HG03575 (cell line): ENCODE measurements around the gene ADGRV1.
"Not testable (repeated sequence)": the region's sequence is repeated elsewhere in the genome, so short reads cannot be mapped to it uniquely, and the experiment has no call there.

Experiments
- ATAC-seq: cut with Tn5 transposase; IDR thresholded peaks from one replicate; pipeline ENCODE4 v1.9.1; 2021; ENCODE audit not compliant: unreplicated experiment, insufficient number of reproducible peaks, low FRiP score; ENCODE audit errors: extremely low read depth

ADGRV1 gene

GRCh38 chr5:90637731-90638130 lies 79.1 kb downstream of the ADGRV1 start:
- ATAC-seq: no peak

GRCh38 chr5:90638878-90639277 lies 80.3 kb downstream of the ADGRV1 start:
- ATAC-seq: no peak

- ATAC-seq: peak; percentile 36
Observed at GRCh38 chr5:90640484-90641059, 82.0 kb downstream of the ADGRV1 start.

GRCh38 chr5:90641528-90641927 lies 82.9 kb downstream of the ADGRV1 start:
- no peak for ATAC-seq

- no peak for ATAC-seq
Observed at GRCh38 chr5:90642706-90643229, 84.2 kb downstream of the ADGRV1 start.

GRCh38 chr5:90644132-90644531 lies 85.5 kb downstream of the ADGRV1 start:
- ATAC-seq: no peak

- no peak for ATAC-seq
Observed at GRCh38 chr5:90645024-90645610, 86.5 kb downstream of the ADGRV1 start.

- ATAC-seq: no peak
Observed at GRCh38 chr5:90650767-90651166, 92.2 kb downstream of the ADGRV1 start.

GRCh38 chr5:90654215-90654614 lies 95.6 kb downstream of the ADGRV1 start:
- ATAC-seq: no peak

GRCh38 chr5:90655423-90655822 lies 96.8 kb downstream of the ADGRV1 start:
- ATAC-seq: no peak

- ATAC-seq: no peak
Observed at GRCh38 chr5:90657030-90657429, 98.4 kb downstream of the ADGRV1 start.

- ATAC-seq: no peak
Observed at GRCh38 chr5:90657788-90658187, 99.2 kb downstream of the ADGRV1 start.

- no peak for ATAC-seq
Observed at GRCh38 chr5:90658620-90659019, 100.0 kb downstream of the ADGRV1 start.

- not testable (repeated sequence) for ATAC-seq
Observed at GRCh38 chr5:90668079-90668565, 109.5 kb downstream of the ADGRV1 start.

GRCh38 chr5:90675222-90675621 lies 116.6 kb downstream of the ADGRV1 start:
- ATAC-seq: no peak

- no peak for ATAC-seq
Observed at GRCh38 chr5:90680921-90681563, 122.4 kb downstream of the ADGRV1 start.

- ATAC-seq: no peak
Observed at GRCh38 chr5:90682278-90682677, 123.7 kb downstream of the ADGRV1 start.

GRCh38 chr5:90685425-90686022 lies 126.9 kb downstream of the ADGRV1 start:
- no peak for ATAC-seq

GRCh38 chr5:90686363-90686762 lies 127.8 kb downstream of the ADGRV1 start:
- ATAC-seq: not testable (repeated sequence)

- ATAC-seq: not testable (repeated sequence)
Observed at GRCh38 chr5:90687458-90687857, 128.9 kb downstream of the ADGRV1 start.
